Measurements from ENCODE around the gene SPIN2B.

Gene SPIN2B

DNA sequence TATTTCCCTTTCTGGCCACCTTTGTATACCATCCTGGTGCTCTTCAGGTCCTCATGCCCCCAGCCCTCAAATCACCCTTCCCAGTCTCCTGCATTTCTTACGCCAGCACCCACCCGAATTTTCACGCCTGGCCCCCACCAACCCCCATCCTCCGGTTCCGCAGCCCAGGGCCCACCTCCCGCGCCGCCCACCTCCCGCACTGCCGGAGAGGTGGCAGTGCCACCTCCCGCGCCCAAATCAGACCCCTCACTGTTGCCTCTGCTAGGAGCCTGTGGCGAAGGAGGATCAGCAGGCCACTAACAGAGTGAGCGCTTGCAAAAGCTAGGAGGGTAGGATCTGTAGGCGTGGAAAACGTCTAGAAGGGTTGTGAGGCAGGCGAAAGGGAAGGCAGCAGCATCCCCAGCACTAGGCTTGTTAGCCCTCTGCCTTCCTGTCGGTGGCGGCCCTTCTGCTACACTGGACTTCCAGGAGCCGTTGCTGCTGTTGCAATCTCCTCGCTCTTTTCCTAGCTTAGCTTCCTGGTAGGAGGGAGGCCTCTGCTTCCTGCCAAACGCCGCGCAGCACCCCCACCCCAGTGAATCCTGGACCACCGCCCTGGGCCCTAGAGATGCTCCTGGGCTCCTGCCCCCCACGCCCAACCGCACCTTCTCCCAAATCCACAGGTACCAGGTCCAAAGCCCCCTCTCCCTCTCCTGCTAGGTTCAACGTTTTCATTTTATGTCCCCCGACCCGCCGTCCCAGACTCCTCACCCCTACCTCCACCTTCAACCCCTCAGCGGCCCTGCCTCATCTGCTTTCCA, 51.0 kb downstream of the SPIN2B start:
- no peak for DNase-seq (ENCODE audit: low read depth in 3 of 3)

Measured in stimulated activated CD4-positive, alpha-beta T cell treated with anti-CD3 and anti-CD28 coated beads, TNF-alpha, amount 100 ng/mL, for 4 hours (primary cell).